Measurements from ENCODE around the gene CFAP74.

Gene CFAP74

DNA sequence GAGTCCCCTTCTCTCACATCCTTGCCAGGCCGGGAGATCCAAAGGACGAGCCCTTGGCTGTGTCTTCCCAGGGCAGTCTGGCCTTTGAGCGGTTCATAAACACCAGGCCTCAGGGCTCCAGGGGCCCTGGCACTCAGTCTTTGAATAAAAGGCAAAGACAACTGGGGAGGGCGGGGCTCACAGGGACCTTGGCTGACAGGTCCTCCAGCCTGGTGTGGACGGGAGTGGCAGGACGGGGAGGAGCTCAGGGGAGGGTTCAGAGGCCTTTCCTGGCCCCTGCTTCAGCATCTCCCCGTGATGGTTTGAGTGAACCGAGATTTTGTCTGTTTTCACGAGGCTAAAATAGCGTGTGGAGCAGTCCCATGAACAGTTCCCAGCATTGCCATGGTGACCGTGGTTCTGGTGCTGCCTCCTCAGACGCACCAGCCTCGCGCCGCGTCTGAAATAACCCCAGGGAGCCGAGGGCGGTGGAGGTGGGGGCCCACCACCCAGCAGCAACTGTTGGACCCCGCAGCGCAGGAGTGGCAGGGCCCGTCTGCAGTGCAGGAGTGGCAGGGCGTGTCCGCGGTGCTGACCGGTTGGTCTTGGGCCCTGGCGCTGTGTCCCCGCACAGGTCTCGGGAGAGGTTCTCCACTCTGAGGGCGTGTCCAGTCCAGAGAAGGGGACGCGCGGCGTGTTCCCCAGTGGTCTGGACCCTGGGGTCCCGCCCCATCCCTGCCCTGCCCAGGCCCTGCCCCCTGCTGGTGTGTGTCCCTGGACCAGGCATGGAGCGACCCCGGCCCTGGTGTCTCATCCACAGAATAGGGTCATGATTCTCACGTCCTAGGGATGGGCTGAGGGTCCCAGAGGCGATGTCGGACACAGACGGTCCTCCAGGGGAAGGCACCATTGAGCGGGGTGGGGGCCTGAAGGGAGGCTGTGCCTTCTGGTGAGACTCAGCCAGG lies 39.5 kb upstream of the CFAP74 start:
- no peak for DNase-seq

DNA sequence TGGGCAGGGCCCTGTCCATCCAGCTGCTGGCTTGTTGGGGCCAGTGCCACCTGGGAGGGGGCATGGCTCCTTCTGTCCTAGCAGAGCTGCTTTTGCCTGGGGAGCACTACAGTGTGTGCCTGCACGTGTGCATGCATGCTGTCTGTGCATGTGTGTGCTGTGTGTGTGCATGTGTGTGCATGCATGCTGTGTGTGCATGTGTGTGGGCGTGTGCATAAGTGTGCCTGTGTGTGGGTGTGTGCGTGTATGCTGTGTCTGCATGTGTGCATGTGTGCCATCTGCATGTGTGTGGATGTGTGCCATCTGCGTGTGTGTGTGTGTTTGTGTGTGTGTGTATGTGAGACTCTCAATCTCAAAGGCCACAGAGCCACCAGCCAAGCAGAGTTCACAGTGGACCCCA lies 38.3 kb upstream of the CFAP74 start:
- DNase-seq: no peak

DNA sequence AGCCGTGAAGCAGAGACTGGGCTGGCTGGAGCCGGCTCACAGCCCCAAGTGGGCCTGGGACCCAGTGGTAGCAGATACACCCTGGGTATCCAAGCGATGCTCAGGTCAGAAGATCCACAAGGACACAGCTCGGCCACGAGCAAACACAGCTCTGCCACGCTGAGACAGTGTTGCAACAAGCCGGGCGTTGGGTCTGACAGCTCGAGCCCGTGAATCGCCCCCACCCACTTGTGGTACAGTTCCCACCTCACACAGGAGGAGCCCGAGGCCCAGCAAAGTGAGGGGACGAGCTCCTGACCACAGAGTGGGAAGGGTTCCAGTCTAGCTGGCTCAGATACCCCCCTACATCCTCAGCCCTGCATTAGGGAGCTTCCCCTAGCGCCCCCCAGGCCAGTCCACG lies 37.7 kb upstream of the CFAP74 start:
- no peak for DNase-seq

DNA sequence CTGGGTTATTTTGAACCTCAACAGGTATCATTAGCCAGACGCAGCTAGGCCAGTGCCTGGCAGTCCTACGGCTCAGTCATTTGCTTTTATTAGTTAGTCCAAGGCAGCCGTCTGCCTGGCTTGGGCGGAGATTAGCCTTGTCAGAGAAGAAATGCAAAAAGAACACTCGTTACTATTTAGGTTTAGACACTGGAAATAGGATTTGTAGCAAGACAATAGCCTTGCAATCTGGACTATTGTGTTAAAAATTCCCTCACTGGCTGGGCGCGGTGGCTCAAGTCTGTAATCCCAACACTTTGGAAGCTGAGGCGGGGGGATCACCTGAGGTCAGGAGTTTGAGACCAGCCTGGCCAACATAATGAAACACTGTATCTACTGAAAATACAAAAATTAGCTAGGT lies 35.7 kb upstream of the CFAP74 start:
- DNase-seq: no peak

DNA sequence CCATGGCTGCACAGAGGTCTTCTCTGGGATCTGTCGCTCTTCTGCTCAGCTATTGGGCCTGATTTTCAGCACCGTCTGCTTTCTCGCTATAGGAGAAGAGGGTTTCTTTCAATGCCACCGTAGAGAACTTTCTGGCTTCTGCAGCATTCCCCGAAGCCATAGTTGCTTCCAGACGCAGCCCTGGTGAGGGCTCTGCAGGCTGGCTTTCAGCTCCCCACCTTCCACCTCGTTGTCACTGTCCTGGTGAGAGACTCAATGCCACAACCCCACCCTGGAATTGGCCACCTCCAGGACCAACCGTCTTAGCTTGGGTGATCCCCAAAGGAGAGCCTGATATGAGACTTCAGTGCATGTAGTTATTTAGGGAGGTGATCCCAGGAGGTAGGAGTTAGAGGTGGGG lies 34.6 kb upstream of the CFAP74 start:
- DNase-seq: no peak

DNA sequence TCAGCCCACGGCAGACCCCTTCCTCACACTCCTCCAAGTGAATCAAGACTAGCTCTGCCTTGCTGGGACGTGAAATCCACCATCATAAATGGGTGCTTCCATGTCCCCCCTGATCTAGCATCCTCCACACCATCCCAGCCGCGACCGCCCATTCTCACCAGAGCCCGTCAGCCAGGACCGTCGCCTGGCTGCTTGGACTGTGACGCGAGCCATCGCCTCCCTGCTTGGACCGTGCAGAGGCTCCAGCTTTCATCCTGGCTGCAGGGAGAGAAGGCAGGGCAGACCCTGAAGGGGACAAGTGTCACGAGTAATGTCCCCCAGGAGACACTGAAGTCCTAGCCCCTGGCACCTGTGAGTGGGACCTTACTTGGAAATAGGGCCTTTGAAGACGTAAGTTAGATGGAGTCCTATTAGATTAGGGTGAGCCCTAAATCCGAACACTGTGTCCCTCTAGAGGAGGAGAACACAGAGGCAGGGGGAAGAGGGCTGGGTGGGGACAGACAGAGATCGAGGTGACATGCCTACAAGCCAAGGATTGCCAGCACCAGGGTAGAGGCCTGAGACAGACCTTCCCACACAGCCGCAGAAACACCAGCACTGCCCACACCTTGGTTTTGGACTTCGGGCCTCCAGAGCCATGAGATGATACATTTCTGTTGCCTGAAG lies 33.9 kb upstream of the CFAP74 start:
- no peak for DNase-seq

DNA sequence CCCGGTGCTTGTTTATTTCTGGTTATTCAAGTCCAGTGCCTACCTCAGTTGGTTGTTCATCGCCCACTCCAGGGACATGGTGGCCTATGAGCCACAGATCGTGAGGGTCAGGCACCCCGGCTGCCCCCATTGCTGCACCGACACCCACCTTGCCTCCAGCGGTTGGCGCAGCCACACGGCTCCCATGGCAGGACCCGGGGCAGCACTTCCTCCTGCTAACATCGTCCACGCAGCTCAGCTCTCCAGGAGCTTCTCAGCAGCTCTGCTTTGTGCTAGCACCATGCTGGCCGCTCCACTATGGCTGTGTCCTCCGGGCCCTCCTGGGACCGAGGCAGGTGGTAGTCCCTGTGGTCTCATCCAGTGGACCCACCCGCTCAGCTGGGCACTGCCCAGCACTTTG lies 32.7 kb upstream of the CFAP74 start:
- no peak for DNase-seq

DNA sequence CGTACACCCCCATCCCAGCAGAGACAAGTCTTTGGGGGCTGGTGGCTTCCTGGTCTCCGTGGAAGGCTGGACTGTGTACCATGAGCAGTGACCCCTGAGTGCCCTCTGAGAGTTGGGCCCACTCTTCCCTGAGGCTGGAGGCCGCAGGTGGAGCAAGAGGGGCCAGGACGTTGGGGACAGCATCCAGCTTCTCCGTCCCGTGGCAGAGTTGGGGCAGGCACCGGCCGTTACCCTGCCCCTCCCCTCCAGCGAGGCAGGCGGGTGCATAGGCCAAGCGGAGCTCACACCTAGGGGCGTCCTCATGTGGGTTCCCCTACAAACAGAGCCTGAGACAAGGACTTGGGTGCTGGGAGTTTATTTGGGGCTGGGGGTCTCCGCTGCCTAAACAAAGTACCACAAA lies 29.6 kb upstream of the CFAP74 start:
- DNase-seq: no peak

DNA sequence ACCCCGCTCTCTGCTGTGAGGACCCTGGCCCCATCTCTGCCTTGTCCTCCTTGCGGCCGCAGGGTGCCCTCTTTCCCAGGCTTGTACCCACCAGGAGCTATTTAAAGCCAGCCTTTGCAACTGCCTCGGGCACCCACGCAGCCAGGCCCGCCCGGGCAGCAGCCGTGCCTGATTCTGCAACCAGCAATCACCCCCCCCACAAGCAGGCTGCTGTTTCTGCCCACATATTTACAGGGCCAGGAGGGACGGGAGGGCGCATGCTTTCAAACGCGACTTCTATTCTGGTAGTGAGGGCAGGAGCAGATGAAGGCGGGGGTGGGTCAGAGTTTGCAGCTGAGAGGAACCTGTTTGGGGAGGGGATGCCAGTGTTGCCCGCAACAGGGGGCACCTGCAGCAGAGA lies 29.2 kb upstream of the CFAP74 start:
- DNase-seq: no peak

DNA sequence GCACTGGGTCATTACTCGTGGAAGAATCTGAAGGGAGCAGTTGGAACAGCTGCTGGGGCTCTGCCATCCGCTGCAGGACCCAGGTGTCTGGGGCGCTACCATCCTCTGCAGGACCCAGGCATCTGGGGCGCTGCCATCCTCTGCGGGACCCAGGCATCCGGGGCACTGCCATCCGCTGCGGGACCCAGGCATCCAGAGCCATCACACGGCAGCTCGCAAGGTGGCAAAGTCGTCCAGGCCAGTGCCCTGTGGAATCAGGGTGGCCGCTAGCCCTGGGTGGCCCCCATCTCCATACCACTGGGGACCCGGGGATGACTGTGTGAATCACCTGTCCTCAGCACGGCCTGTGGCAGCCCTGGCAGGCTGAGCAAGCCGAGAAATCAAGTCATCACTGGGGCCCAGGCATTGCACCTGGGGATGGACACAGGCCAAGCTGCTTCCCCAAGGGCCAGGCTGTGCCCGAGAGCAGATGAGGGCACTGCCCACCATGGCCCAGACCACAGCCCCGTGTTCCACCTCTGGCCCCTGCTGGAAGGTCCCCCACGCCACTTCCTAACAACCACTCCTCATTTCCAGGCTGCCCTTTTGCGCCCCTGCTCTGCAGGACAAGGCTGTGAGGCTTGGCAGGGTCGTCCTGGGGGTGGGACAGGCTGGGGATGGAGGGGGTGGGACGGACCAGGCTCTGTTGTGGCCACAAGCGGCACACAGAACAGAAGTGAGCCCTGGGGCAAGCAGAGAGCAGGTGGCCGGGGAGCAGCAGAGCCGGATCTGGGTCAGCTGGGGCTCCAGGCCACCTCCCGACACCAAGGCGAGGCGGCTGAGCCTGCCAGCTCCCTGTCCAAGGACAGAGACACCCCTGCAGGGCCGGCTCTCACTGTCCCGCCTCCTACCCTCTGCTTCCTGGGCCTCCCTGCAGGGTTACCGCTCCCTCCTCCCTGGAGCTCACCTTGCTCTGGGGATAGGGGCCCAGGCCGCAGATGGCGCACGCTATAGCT lies 28.3 kb upstream of the CFAP74 start:
- no peak for DNase-seq

DNA sequence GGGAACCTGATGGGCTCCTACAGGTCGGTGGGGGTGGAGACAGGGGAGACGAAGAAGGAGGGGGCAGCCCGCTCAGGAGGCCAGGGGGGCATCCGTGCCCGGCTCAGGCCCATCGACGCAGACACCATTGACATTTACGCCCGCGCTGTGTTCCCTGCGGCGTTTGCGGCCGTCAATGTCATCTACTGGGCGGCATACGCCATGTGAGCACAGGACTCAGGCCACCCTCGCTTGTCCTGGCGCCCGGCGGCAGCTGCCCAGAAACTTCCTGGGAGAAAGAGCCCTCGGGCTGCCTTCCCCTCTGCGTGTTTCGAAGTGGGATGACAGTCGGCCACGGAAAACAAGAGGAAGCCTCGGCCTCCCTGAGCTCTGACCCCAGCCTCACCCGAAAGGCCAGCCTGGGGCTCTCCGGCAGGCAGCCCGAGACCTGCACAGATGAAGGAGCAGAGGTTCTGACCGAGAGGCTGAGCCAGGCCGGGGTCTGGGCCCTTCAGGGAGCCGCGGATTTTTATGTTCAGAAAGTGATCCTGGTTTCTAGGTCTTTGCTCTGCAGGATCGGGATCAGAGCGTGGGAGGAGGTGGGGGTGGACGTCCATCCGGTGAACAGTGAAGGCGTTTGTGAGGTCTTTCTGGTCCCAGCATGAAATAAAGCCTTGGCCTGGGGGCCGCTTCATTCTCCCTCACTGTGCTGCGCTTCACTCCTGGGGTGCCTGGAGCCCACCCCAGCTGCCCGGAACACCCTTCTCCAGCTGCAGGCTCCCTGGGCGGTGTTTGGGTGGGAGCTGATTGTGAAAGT lies 26.7 kb upstream of the CFAP74 start:
- DNase-seq: no peak

DNA sequence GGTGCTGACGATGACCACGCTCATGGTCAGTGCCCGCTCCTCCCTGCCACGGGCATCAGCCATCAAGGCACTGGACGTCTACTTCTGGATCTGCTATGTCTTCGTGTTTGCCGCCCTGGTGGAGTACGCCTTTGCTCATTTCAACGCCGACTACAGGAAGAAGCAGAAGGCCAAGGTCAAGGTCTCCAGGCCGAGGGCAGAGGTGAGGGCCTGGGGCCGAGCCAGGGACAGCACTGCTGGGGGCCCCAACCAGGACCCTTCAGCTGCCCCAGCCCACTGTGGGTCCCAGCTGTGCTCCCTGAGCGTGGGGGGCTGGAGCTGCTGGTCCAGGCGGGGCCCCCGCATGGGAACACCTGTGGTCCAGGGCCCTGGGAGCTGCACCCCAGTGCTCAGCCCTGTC lies 26.0 kb upstream of the CFAP74 start:
- no peak for DNase-seq

DNA sequence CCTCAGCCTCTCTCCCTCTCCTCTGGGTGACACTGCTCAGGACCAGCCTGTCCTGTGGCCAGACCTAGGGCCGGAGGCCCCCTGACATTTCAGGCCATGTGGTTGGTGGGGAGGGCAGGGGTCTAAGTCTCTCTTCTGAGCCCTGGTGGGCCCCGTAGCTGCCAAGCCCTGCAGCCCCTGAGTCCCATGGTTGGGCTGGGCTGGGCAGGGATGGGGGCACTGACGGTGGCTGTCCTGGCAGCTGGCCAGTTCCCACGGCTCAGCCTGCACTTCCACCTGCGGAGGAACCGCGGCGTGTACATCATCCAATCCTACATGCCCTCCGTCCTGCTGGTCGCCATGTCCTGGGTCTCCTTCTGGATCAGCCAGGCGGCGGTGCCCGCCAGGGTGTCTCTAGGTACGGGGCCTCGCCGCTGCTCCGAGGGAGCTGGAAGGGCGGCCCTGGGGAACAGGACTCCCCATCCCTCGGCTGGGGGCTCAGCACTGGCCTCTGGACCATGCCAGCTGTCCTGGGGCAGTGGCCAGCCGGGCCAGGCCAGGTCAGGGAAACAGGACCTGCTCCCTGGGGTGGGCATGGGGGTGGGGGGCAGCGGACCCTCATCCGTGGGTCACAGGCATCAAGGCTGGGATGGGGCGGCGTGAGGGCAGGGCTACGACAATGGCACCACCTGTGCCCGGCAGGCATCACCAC lies 25.4 kb upstream of the CFAP74 start:
- DNase-seq: no peak

DNA sequence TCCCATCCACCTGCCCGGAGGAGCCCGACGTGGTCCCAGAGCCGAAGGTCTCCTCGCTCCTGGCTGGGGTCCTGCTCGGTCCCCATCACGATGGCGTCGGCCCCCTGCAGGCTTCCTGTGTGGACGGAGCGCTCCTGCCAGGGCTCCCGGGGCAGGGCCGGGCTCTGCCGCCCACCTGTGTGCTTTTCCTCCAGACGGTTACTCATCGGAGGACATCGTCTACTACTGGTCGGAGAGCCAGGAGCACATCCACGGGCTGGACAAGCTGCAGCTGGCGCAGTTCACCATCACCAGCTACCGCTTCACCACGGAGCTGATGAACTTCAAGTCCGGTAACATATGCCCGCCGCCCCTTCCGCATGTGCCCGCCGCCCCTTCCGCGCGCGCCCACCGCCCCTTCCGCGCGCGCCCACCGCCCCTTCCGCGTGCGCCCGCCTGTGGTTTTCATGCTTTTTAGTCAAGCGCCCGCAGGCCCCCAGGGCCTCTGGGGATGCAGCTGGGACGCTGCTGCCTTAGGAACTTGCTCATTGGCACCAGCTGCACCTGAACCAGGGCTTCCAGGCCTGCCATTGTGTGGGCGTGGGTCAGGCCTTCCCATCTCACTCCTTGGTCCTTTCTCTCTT lies 24.5 kb upstream of the CFAP74 start:
- DNase-seq: no peak

DNA sequence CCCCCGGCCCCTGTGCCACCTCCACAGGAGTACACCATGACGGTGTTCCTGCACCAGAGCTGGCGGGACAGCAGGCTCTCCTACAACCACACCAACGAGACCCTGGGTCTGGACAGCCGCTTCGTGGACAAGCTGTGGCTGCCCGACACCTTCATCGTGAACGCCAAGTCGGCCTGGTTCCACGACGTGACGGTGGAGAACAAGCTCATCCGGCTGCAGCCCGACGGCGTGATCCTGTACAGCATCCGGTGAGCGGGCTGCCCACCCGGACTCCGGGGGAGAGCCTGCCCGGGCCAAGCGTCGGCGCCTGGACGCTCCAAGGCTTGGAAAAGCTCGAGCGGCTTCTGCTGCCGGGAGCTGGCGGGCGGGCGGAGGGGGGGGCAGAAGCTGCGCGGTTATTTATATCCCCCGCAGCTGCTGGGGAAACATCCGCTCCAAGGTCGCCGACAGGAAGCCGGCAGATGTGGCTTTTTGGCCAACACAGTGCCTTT lies 21.9 kb upstream of the CFAP74 start:
- DNase-seq: peak; percentile 66 to 79

DNA sequence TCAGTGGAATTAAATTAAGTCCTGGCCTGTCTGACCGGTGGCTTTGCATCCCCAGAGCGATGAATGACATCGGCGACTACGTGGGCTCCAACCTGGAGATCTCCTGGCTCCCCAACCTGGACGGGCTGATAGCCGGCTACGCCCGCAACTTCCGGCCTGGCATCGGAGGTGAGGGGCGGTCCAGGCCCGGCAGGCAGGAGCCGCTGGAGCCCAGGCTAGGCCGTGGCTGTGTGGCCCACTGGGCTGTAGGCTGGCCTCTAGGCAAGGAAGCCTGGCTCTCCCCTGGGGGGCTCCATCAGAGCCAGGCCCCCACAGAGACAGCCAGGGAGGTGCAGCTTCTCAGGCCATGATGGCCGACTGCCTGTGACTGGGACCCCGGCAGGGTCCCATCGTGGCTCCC lies 21.3 kb upstream of the CFAP74 start:
- no peak for DNase-seq

DNA sequence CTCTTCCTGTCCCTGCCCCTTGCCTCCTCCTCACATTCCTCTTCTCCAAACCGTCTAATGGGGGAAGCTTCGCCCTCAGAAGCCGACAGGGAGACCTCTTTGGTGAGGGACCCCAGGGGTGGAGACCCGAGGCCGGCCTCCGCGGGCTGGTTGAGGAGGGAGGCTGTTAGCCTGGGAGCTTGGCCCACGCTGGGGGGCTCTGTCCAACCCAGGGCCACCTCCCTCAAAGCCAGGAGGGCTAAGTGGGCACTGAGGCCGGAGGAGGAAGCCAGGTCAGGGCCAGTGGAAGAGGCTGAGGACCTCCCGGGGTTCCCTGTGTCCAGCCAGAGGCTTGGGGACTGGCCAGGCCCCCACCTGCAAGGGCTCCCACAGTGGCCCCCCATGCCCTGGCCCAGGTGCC lies 20.9 kb upstream of the CFAP74 start:
- no peak for DNase-seq

DNA sequence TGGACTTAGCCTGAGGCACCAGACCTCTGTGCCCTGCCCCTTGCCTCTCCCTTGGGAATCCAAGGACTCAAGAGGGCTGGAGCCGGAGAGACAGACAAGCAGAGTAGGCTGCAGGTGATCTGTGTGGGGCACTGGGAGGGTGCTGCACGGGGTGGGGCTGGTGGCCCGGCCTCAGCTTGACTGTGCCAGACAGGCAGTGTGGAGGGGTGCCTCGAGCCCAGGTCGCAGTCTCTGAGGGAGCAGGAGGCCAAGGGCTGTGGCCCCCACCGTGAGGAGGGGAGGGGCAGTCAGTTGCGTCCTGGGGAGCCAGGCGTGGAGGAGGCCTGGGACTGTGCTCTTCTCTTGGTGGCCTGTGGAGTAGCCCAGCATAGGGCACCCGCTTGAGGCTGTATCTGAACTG lies 19.6 kb upstream of the CFAP74 start:
- no peak for DNase-seq

DNA sequence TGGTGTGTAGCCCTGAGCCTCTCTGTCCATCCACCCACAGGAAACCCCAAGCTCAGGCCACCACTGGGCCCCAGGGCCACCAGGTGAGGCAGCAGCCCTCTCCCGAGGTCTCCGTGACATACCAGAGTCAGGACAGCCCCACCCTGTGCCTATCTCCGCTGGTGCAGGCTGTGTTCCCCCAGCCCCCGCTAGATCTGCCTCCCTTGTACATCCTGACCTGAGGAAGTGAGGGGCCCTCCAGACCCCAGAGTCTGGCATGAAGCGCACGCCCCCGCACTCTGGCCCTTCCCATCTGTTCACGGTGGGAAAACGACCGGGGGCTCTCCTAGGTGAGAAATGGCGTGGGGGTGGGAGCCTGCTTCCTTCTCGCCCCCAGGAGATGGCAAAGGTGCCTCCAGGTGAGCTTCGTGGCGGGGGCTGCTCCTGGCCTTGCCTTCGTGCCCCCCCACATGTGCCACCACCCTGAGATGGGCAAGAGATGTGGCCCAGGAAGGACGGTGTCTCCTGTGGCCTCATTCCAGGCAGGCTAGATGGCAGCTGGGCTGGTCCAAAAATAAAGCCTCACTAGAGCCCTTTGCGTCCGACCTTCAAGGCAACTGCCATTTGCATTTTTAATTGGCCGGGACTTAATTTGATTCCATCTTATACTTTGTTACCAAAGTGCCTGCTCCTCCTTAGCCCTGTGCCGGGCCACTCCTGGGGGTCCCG lies 18.6 kb upstream of the CFAP74 start:
- no peak for DNase-seq

DNA sequence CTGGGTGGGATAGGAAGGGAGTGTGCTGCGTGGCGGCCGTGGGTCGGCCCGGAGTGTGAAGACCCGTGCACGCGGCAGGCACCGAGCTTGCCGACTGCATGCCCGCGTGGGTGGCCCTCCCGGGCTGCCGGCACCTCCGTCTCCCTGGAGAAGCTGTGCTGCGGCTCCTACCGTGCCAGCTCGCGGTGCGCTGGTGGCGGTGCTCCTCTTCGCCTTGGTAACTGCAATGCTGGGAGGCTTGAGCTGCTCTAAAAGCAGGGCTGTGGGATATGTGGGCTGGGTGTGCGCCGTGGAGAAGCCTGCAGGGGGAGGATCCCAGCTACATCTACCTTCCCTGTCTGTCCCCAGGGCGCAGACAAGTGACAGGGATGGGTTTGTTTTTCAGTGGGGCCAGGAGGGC lies 18.0 kb upstream of the CFAP74 start:
- no peak for DNase-seq

DNA sequence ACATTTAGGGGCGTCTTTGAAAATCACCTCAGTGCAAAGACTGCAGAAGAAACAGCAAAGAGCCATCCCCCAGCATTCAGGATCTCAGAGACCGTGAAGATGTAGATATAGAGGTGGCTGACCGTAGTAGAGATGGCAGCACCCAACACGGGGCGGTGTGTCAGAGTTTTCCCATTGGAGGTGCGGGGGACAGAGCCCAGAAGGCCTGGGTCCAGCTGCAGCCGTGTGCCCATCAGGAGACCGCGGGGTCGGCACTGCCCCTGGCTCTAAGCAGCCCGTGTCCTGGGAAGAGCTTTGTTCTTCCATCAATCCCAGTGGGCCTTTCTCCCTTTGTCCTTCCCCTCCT lies 16.7 kb upstream of the CFAP74 start:
- DNase-seq: no peak
